Nephron progenitor cell (in vitro differentiated cells): ENCODE results near the gene DTX2.
"Not testable (repeated sequence)": the region's sequence is repeated elsewhere in the genome, so short reads cannot be mapped to it uniquely, and the experiment has no call there.

Experiments
- DNase-seq: peaks from one replicate; pipeline ENCODE4 v3.0.0; 2021
- H3K27ac Mint-ChIP-seq: 2 replicates; pipeline ENCODE4 v1.8.0; 2021; ENCODE audit warnings: mild to moderate bottlenecking, moderate library complexity, mixed read lengths
- H3K27me3 Mint-ChIP-seq: 2 replicates; pipeline ENCODE4 v1.8.0; 2021; ENCODE audit warnings: mild to moderate bottlenecking, low read depth, mixed read lengths; ENCODE audit not compliant: poor library complexity
- H3K36me3 Mint-ChIP-seq: 2 replicates; pipeline ENCODE4 v1.8.0; 2021; ENCODE audit warnings: low read depth, mixed read lengths
- H3K4me1 Mint-ChIP-seq: 2 replicates; pipeline ENCODE4 v1.8.0; 2021; ENCODE audit warnings: mixed read lengths
- H3K4me3 Mint-ChIP-seq: 2 replicates; pipeline ENCODE4 v1.8.0; 2021; ENCODE audit warnings: mild to moderate bottlenecking, moderate library complexity, mixed read lengths
- H3K9me3 Mint-ChIP-seq: 2 replicates; pipeline ENCODE4 v1.8.0; 2021; ENCODE audit warnings: mild to moderate bottlenecking, moderate library complexity, mixed read lengths
- TF ChIP-seq, protein P1 (sequence below): fragments of 200-600 bp; sonication (generic); IDR thresholded peaks from 2 replicates; pipeline ENCODE4 v1.5.0; 2021; ENCODE audit warnings: antibody characterized with exemption

DTX2 gene

GRCh38 chr7:76505168-76506080 is 43.9 kb downstream of the DTX2 start:
- H3K27me3 Mint-ChIP-seq = no peaks in the 10 kb centered on the region
- H3K4me1 Mint-ChIP-seq = peaks cover 4% of the 10 kb centered on the region
- no peak for DNase-seq
- no peaks in the 10 kb centered on the region for H3K9me3 Mint-ChIP-seq
- TF ChIP-seq, protein P1, sequence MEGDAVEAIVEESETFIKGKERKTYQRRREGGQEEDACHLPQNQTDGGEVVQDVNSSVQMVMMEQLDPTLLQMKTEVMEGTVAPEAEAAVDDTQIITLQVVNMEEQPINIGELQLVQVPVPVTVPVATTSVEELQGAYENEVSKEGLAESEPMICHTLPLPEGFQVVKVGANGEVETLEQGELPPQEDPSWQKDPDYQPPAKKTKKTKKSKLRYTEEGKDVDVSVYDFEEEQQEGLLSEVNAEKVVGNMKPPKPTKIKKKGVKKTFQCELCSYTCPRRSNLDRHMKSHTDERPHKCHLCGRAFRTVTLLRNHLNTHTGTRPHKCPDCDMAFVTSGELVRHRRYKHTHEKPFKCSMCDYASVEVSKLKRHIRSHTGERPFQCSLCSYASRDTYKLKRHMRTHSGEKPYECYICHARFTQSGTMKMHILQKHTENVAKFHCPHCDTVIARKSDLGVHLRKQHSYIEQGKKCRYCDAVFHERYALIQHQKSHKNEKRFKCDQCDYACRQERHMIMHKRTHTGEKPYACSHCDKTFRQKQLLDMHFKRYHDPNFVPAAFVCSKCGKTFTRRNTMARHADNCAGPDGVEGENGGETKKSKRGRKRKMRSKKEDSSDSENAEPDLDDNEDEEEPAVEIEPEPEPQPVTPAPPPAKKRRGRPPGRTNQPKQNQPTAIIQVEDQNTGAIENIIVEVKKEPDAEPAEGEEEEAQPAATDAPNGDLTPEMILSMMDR = no peak
- H3K27ac Mint-ChIP-seq = no peak overlapping the region
- H3K4me3 Mint-ChIP-seq = no peak overlapping the region
- H3K36me3 Mint-ChIP-seq = peaks cover 4% of the 10 kb centered on the region

DNA sequence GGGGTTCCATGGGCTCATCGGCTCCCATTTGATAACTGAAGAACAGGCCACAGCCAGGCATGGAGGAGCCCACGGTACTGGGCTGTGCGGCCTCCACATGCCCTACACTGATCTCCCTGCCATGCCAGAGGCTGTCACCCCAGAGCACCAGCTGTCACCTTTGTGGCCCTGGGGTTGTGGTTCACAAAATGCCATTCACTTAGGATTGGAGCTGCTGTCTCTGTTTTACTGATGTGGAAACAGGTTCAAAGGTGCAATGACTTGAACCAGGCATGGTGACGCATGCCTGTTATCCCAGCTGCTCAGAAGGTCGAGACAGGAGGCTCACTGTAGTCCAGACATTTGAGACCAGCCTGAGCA is 44.6 kb downstream of the DTX2 start:
- Mint-ChIP-seq H3K27me3 (no peaks in the 10 kb centered on the region), H3K4me1 (peaks cover 4% of the 10 kb centered on the region), H3K36me3 (peaks cover 4% of the 10 kb centered on the region), H3K4me3 (no peak overlapping the region), H3K27ac (no peak overlapping the region), H3K9me3 (no peaks in the 10 kb centered on the region)
- TF ChIP-seq, protein P1 = no peak
- DNase-seq = no peak

GRCh38 chr7:76506643-76507042 is 45.1 kb downstream of the DTX2 start:
- H3K27me3 Mint-ChIP-seq, H3K36me3 Mint-ChIP-seq, H3K4me3 Mint-ChIP-seq, H3K27ac Mint-ChIP-seq, DNase-seq, H3K9me3 Mint-ChIP-seq, H3K4me1 Mint-ChIP-seq: not testable (repeated sequence)

DNA sequence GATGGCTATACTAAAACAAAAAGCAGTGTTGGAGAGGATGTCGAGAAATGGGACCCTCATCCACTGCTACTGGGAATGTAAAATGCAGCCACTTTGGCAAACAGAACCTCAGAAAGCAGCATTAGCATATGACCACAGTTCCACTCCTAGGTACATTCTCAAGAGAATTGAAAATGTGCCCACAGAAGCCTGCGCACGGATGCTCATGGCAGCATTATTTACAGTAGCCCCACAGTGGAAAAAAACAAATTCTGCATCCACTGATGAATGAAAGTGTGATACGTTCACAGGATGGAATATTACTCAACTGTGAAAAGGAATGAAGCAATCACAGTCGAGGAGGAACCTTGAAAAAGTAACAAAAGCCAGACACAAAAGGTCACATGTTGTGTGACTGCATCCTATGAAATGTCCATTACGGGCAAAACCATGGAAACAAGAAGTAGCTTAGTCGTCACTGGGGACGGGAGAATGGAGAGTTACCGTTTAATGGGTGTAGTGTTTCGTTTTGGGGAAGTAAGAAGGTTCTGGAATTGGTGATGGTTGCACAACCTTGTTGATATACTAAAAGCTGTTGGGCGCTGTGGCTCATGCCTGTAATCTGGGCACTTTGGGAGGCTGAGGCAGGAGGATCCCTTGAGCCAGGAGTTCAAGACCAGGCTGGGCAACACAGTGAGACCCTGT is 46.4 kb downstream of the DTX2 start:
- peaks cover 4% of the 10 kb centered on the region for H3K36me3 Mint-ChIP-seq
- no peak overlapping the region for H3K27ac Mint-ChIP-seq
- H3K27me3 Mint-ChIP-seq = no peaks in the 10 kb centered on the region
- H3K4me1 Mint-ChIP-seq = peaks cover 4% of the 10 kb centered on the region
- no peak for DNase-seq
- TF ChIP-seq, protein P1 = no peak
- H3K4me3 Mint-ChIP-seq = no peak overlapping the region
- H3K9me3 Mint-ChIP-seq = no peaks in the 10 kb centered on the region

DNA sequence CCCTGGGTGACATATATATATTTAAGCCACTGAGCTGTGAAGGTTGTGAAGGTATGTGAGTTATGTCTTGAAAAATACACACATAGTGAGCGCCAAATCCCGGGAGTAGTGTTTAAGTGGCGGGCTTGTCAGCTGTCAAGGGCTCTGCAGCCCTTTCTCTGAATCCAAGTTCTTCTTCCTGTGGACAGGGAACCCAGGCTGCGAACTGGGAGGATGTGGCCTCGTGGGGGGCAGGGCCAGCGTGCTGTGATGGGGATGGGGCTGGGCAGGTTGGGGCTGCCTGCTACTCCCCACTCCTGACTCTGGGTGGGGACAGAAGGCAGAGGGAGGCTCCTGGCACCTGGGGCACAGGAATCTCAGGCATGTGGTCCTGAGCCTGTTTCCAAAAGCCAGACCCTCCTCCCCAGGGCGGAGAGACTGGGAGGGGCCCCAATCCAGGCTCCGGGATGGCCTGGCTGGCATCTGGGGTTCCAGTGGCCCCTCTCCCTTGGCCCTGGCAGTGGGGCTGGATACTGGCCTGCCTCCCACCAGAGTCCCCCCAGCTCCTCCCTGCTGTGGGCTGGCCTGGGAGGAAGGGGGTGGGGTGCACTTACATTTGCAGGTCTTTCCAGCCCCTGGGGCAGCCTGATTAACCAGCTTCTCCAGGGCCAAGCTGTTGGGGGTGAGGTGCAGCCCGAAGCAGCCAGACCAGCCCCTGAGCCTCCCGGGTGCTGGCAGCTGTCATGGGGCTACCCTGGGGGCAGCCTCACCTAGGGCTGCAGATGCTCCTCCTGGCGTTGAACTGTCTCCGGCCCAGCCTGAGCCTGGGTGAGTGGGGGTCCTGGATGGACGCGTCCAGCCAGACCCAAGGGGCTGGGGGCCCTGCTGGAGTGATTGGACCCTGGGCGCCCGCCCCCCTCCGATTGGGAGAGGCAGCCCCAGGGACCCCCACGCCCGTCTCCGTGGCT is 48.7 kb downstream of the DTX2 start, which contains the start of gene UPK3B:
UPK3B (plus strand) TSS at position 622 of the 947 bp plus-strand sequence; CDS start at position 723, 101 bp downstream.
- Mint-ChIP-seq H3K4me1 (peaks cover 4% of the 10 kb centered on the region), H3K27me3 (no peaks in the 10 kb centered on the region), H3K4me3 (no peak within 1 kb of the TSS), H3K9me3 (no peaks in the 10 kb centered on the region), H3K27ac (no peak within 1 kb of the TSS), H3K36me3 (peaks cover 4% of the 10 kb centered on the region)
- DNase-seq = no peak
- TF ChIP-seq, protein P1 = no peak

GRCh38 chr7:76511200-76511910 is 49.8 kb downstream of the DTX2 start:
- not testable (repeated sequence) for H3K36me3 Mint-ChIP-seq, H3K4me1 Mint-ChIP-seq, H3K9me3 Mint-ChIP-seq, DNase-seq, H3K27ac Mint-ChIP-seq, H3K27me3 Mint-ChIP-seq, H3K4me3 Mint-ChIP-seq

DNA sequence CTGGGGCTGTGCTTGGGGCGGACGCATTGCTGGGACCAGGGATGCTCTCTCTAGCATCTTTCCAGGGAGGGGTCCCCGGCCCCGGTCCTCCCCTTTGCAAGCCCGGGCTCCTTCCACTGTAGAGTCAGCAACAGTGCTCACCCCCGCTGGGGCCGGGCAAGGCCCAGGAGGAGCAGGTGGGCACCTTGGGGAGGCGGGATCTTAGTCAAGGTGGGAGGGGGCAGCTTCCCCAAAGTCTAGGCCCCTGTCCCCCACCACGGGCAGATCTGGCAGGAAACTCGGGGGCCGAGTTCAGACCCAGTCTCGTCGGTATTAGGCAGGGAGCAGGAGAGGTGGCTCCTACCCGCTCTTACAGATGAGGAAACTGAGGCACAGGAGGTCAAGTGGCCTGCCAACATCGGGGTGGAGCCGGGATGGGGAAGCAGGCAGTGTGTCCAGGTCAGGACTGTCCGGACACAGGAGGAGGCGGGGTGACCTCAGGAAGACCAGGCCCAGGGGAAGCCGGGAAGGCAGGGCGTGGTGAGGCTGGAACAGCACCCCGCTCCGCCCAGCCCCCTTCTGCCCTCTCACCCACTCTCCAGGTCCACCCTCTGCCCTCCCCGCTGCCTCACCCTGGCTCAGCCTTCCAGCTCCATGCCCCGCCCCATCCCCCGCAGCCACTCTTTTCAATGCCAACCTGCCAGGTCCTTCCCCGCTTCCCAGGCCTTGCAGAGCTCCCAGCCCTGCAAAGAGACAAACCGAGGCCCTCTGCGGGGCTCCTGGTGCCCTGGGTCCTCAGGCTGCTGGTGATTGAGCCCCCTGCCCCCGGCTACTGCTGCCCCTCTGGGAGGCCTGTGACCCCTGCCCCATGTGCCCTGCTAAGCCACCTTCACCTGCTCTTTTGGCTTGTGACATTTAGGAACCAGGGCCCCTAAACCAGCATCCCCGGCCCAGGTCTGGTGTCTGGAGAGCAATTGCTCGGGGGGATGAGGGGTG is 50.7 kb downstream of the DTX2 start:
- H3K36me3 Mint-ChIP-seq, DNase-seq, H3K27ac Mint-ChIP-seq, H3K27me3 Mint-ChIP-seq, H3K4me1 Mint-ChIP-seq, H3K4me3 Mint-ChIP-seq, H3K9me3 Mint-ChIP-seq: not testable (repeated sequence)
